Endothelial cell of umbilical vein (primary cell): ENCODE results near the gene CCDC7. TPM values are rescaled to one million over a fixed set of nuclear protein-coding genes. Genes with fewer than 3 reads are reported as not detected.
"Not testable (repeated sequence)": the region's sequence is repeated elsewhere in the genome, so short reads cannot be mapped to it uniquely, and the experiment has no call there.

Source experiments
- BruUV-seq: library from RNA; stranded (reverse); fragments of 400-500 nt; replicated peaks from 2 replicates; lab custom pipeline; 2021; lab: Mats Ljungman, UMichigan
- CTCF ChIA-PET: fragments of 300-600, 350-600 bp; sonication (Branson Sonifier 250); formaldehyde crosslinking; loops from one replicate; lab custom pipeline; 2021; ENCODE audit warnings: antibody characterized with exemption, inconsistent platforms; lab: Charles Lee
- POLR2A ChIA-PET: fragments of 300-600, 350-600 bp; sonication (Branson Sonifier 250); formaldehyde crosslinking; loops from one replicate; lab custom pipeline; 2021; ENCODE audit warnings: antibody characterized with exemption, inconsistent platforms; lab: Charles Lee
- DNase-seq: peaks from one replicate; pipeline ENCODE4 v3.0.0-alpha.2; 2011; ENCODE audit warnings: low read depth, low spot score
- FAIRE-seq: peaks from 2 replicates; lab custom pipeline; 2011; peaks lifted over from hg19 to GRCh38; lab: Jason Lieb, UNC
- H2AFZ ChIP-seq: 2 replicates; pipeline ENCODE4 v1.6.0; 2012; ENCODE audit warnings: low read depth, low read length, control low read depth, inconsistent platforms
- H3K27ac ChIP-seq: 2 replicates; pipeline ENCODE4 v1.5.1; 2011; ENCODE audit warnings: low read depth, mild to moderate bottlenecking, control low read depth, low read length, moderate library complexity; ENCODE audit not compliant: insufficient read depth
- H3K27me3 ChIP-seq, 2 experiments: 2 replicates each; pipeline versions ENCODE4 v1.6.0 to v1.6.1; 2011; ENCODE audit warnings: low read length in 2 of 2, mixed read lengths in 1 of 2; ENCODE audit not compliant: control insufficient read depth in 2 of 2, insufficient read depth in 2 of 2
- H3K36me3 ChIP-seq, 2 experiments: 2 replicates in 1 of 2; 3 replicates in 1 of 2; pipeline ENCODE4 v1.5.1; 2011; ENCODE audit warnings: low read length in 2 of 2, mild to moderate bottlenecking in 1 of 2, moderate library complexity in 1 of 2; ENCODE audit not compliant: control insufficient read depth in 2 of 2, insufficient read depth in 2 of 2; ENCODE audit errors: extremely low read depth in 1 of 2
- H3K4me1 ChIP-seq: 3 replicates; pipeline ENCODE4 v1.5.1; 2011; ENCODE audit warnings: mild to moderate bottlenecking, low read length; ENCODE audit not compliant: control insufficient read depth, insufficient read depth; ENCODE audit errors: extremely low read depth
- H3K4me2 ChIP-seq: 2 replicates; pipeline ENCODE4 v1.6.1; 2011; ENCODE audit warnings: low read length, control low read depth, mixed read lengths; ENCODE audit not compliant: insufficient read depth
- H3K4me3 ChIP-seq, 3 experiments: fragments of 200-600 bp in 1 of 3; sonication (generic), shearing (Covaris generic) in 1 of 3; replicated peaks in 1 of 3; 2 replicates each; pipeline ENCODE4 v1.5.1; 2011 to 2016; ENCODE audit warnings: control low read depth in 3 of 3, low read length in 3 of 3, mild to moderate bottlenecking in 2 of 3, inconsistent platforms in 1 of 3, low read depth in 1 of 3, moderate library complexity in 1 of 3; ENCODE audit not compliant: insufficient read depth in 1 of 3
- H3K79me2 ChIP-seq: 2 replicates; pipeline ENCODE4 v1.6.0; 2012; ENCODE audit warnings: low read length, inconsistent platforms; ENCODE audit not compliant: control insufficient read depth, insufficient read depth
- H3K9ac ChIP-seq: replicated peaks from 2 replicates; pipeline ENCODE3; 2011; ENCODE audit warnings: low read length, control low read depth; ENCODE audit not compliant: insufficient read depth; ENCODE audit errors: extremely low read depth
- H3K9me1 ChIP-seq: replicated peaks from 3 replicates; pipeline ENCODE4 v1.6.0; 2011; ENCODE audit warnings: mild to moderate bottlenecking, low read length; ENCODE audit not compliant: control insufficient read depth, insufficient read depth; ENCODE audit errors: extremely low read depth
- H3K9me3 ChIP-seq: replicated peaks from 2 replicates; pipeline ENCODE4 v1.5.1; 2012; ENCODE audit warnings: low read length, inconsistent platforms; ENCODE audit not compliant: control insufficient read depth, insufficient read depth
- H4K20me1 ChIP-seq: replicated peaks from 2 replicates; pipeline ENCODE3; 2011; ENCODE audit warnings: mild to moderate bottlenecking, low read length; ENCODE audit not compliant: control insufficient read depth, insufficient read depth; ENCODE audit errors: extremely low read depth
- EZH2 ChIP-seq: IDR thresholded peaks from 2 replicates; pipeline ENCODE4 v1.6.1; 2012; ENCODE audit warnings: borderline replicate concordance, low read depth, mild to moderate bottlenecking, moderate library complexity, low read length, inconsistent platforms; ENCODE audit not compliant: severe bottlenecking
- FOS ChIP-seq: IDR thresholded peaks from 2 replicates; pipeline ENCODE4 v1.6.1; 2011; ENCODE audit warnings: mild to moderate bottlenecking, low read length, moderate library complexity, borderline replicate concordance; ENCODE audit not compliant: insufficient read depth
- GATA2 ChIP-seq: IDR thresholded peaks from 2 replicates; pipeline ENCODE4 v1.7.0; 2011; ENCODE audit warnings: low read depth, mild to moderate bottlenecking, moderate library complexity, mixed read lengths, low read length; ENCODE audit not compliant: insufficient read length, insufficient read depth
- JUN ChIP-seq: IDR thresholded peaks from 2 replicates; pipeline ENCODE4 v1.6.1; 2011; ENCODE audit warnings: borderline replicate concordance, low read depth; ENCODE audit not compliant: insufficient read length, insufficient read depth
- MYC ChIP-seq: IDR thresholded peaks from one replicate; pipeline ENCODE4 v1.6.1; 2011; ENCODE audit warnings: mild to moderate bottlenecking, low read depth, low read length
- POLR2A ChIP-seq: IDR thresholded peaks from 2 replicates; pipeline ENCODE4 v1.6.1; 2012; ENCODE audit warnings: low read depth, mild to moderate bottlenecking, control low read depth, low read length
- POLR2AphosphoS5 ChIP-seq: IDR thresholded peaks from 2 replicates; pipeline ENCODE4 v1.6.1; 2012; ENCODE audit warnings: low read depth, mild to moderate bottlenecking, control low read depth, low read length, moderate library complexity; ENCODE audit not compliant: insufficient read depth
- dilution Hi-C: fragments of 300-500 bp; cut with MboI; formaldehyde crosslinking; loops from one replicate; pipeline ENCODE4 v1.15.0; 2019; ENCODE audit warnings: low sequenced_read_pairs; ENCODE audit not compliant: extremely low pct_ligation_motif_present
- intact Hi-C: fragments of 100-400 bp; cut with micrococcal nuclease; formaldehyde crosslinking; loops from one replicate; pipeline ENCODE4 v1.10.0; 2022
- polyA plus RNA-seq, 4 experiments: library from polyadenylated mRNA; depleted of rRNA in 3 of 4; stranded (reverse) in 3 of 4; unstranded in 1 of 4; fragments of >200 nt; gene quantifications; 2 replicates each; pipeline versions ENCODE4 v1.2.1 to v1.2.3, GENCODE V29; 2011 to 2012; ENCODE audit warnings: missing spikeins in 1 of 4
- total RNA-seq: library from RNA; stranded (reverse); gene quantifications from 2 replicates; pipeline ENCODE4 v1.2.3, GENCODE V29; 2021
- TF ChIP-seq, protein P1 (sequence below), 2 donors: IDR thresholded peaks; 1 replicate in 1 of 2; 2 replicates in 1 of 2; pipeline ENCODE4 v1.5.1; 2011; ENCODE audit warnings: low read length in 2 of 2, mild to moderate bottlenecking in 2 of 2, moderate library complexity in 2 of 2, control low read depth in 1 of 2, inconsistent platforms in 1 of 2, low read depth in 1 of 2; ENCODE audit not compliant: insufficient read depth in 1 of 2; ENCODE audit errors: extremely low read depth in 1 of 2
- TF ChIP-seq, protein P2 (sequence below): IDR thresholded peaks from 2 replicates; pipeline ENCODE4 v1.6.1; 2011; ENCODE audit not compliant: insufficient read depth, insufficient read length

Gene CCDC7
- total and polyA plus RNA-seq, 2 donors (not counting 3 experiments of a cell fraction or from before 2014, with no cell fraction given), result 0.35 to 8.2 TPM

DNA sequence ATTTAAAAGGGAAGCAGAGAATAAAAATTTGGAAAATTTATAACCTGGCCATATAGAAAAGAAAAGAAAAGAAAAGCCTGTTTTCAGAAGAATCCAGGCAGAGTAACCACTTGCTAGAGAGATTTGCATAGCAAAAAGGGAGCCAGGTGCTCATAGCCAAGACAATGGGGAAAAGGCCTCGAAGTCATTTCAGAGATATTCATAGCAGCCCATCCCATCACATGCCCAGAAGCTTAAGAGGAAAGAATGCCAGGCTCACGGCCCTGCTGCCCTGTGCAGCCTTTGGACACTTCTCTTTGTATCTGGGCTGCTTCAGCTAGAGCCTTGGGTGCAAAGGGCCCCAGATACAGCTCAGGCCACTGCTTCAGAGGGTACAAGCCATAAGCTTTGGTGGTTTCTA, 159.8 kb downstream of the CCDC7 start:
- dilution Hi-C loops, result no loop called here
- DNase-seq (no peak), FAIRE-seq (no peak)
- ChIA-PET CTCF (no interaction called here), POLR2A (no interaction called here)
- Histone ChIP-seq H3K9ac (no peak overlapping the region), H3K4me2 (no peak overlapping the region), H3K9me1 (no peaks in the 10 kb centered on the region), H3K9me3 (no peaks in the 10 kb centered on the region), H3K36me3 (no peaks in the 10 kb centered on the region), H3K4me1 (no peaks in the 10 kb centered on the region), H3K27me3 (no peaks in the 10 kb centered on the region), H3K79me2 (no peaks in the 10 kb centered on the region), H2AFZ (no peak overlapping the region), H3K4me3 (no peak overlapping the region), H3K27ac (no peak overlapping the region), H4K20me1 (no peaks in the 10 kb centered on the region)
- TF ChIP-seq POLR2A (no peak), JUN (no peak), MYC (no peak), EZH2 (no peak), FOS (no peak), POLR2AphosphoS5 (no peak), GATA2 (no peak)
- TF ChIP-seq, protein P1, sequence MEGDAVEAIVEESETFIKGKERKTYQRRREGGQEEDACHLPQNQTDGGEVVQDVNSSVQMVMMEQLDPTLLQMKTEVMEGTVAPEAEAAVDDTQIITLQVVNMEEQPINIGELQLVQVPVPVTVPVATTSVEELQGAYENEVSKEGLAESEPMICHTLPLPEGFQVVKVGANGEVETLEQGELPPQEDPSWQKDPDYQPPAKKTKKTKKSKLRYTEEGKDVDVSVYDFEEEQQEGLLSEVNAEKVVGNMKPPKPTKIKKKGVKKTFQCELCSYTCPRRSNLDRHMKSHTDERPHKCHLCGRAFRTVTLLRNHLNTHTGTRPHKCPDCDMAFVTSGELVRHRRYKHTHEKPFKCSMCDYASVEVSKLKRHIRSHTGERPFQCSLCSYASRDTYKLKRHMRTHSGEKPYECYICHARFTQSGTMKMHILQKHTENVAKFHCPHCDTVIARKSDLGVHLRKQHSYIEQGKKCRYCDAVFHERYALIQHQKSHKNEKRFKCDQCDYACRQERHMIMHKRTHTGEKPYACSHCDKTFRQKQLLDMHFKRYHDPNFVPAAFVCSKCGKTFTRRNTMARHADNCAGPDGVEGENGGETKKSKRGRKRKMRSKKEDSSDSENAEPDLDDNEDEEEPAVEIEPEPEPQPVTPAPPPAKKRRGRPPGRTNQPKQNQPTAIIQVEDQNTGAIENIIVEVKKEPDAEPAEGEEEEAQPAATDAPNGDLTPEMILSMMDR (IDR thresholded peaks at IDR 0.05; ENCODE audit: extremely low read depth in 1 of 2, insufficient read depth in 1 of 2, low read depth in 1 of 2, low read length in 2 of 2), result no peak
- TF ChIP-seq, protein P2, sequence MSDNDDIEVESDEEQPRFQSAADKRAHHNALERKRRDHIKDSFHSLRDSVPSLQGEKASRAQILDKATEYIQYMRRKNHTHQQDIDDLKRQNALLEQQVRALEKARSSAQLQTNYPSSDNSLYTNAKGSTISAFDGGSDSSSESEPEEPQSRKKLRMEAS, result no peak
- intact Hi-C loops, result no loop called here
- BruUV-seq, result no TSS peak

DNA sequence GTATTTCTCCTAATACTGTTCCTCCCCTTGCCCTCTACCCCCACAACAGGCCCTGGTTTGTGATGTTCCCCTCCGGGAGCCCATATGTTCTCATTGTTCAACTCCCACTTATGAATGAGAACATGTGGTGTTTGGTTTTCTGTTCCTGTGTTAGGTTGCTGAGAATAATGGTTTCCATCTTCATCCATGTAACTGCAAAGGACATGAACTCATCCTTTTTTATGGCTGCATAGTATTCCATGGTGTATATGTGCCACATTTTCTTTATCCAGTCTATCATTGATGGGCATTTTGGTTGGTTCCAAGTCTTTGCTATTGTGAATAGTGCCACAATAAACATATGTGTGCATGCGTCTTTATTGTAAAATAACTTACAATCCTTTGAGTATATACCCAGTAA, 164.6 kb downstream of the CCDC7 start:
- H3K79me2 ChIP-seq, H3K4me2 ChIP-seq, H3K27ac ChIP-seq, H3K36me3 ChIP-seq, H3K27me3 ChIP-seq, H3K9me1 ChIP-seq, H4K20me1 ChIP-seq, dilution Hi-C loops, DNase-seq, BruUV-seq, intact Hi-C loops, H2AFZ ChIP-seq, CTCF ChIA-PET, H3K9me3 ChIP-seq, FAIRE-seq, H3K4me1 ChIP-seq, H3K9ac ChIP-seq, POLR2A ChIA-PET, H3K4me3 ChIP-seq: not testable (repeated sequence)
